ENCODE measurements around the gene EIF2S2. TPM values are rescaled to one million over a fixed set of nuclear protein-coding genes. Genes with fewer than 3 reads are reported as not detected.
"Not testable (repeated sequence)": the region's sequence is repeated elsewhere in the genome, so short reads cannot be mapped to it uniquely, and the experiment has no call there.

EIF2S2 gene
- total RNA-seq, 1 experiment from 2014 or later: 130 TPM

- no peaks in the 10 kb centered on the region for H3K9me3 ChIP-seq (ENCODE audit: low read depth, low read length, poor library complexity, severe bottlenecking)
- H3K4me3 ChIP-seq (ENCODE audit: low read depth, low read length, poor library complexity, severe bottlenecking): no peak overlapping the region
- intact Hi-C loops (cut with micrococcal nuclease; ENCODE audit: unreplicated experiment): no loop called here
- BruUV-seq (replicated peaks): no TSS peak
- H3K36me3 ChIP-seq (ENCODE audit: insufficient read depth, low read length, poor library complexity, severe bottlenecking): no peaks in the 10 kb centered on the region
- ChIA-PET POLR2A (ENCODE audit: low non-redundant PET) (no interaction called here), CTCF (no interaction called here)
- no peaks in the 10 kb centered on the region for H3K27me3 ChIP-seq (replicated peaks; ENCODE audit: insufficient read depth, low read depth, low read length, poor library complexity)
- no peak overlapping the region for H3K27ac ChIP-seq (ENCODE audit: low read depth, low read length, poor library complexity, severe bottlenecking)
- TF ChIP-seq, protein P1, sequence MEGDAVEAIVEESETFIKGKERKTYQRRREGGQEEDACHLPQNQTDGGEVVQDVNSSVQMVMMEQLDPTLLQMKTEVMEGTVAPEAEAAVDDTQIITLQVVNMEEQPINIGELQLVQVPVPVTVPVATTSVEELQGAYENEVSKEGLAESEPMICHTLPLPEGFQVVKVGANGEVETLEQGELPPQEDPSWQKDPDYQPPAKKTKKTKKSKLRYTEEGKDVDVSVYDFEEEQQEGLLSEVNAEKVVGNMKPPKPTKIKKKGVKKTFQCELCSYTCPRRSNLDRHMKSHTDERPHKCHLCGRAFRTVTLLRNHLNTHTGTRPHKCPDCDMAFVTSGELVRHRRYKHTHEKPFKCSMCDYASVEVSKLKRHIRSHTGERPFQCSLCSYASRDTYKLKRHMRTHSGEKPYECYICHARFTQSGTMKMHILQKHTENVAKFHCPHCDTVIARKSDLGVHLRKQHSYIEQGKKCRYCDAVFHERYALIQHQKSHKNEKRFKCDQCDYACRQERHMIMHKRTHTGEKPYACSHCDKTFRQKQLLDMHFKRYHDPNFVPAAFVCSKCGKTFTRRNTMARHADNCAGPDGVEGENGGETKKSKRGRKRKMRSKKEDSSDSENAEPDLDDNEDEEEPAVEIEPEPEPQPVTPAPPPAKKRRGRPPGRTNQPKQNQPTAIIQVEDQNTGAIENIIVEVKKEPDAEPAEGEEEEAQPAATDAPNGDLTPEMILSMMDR (conservative IDR thresholded peaks at IDR 0.05; ENCODE audit: low read depth, low read length): no peak
- no peaks in the 10 kb centered on the region for H3K4me1 ChIP-seq (ENCODE audit: insufficient read depth, low read length, poor library complexity, severe bottlenecking)
- DNase-seq (ENCODE audit: low spot score): no peak
Measured at GRCh38 chr20:34142121-34142520, 30.1 kb upstream of the EIF2S2 start.

DNA sequence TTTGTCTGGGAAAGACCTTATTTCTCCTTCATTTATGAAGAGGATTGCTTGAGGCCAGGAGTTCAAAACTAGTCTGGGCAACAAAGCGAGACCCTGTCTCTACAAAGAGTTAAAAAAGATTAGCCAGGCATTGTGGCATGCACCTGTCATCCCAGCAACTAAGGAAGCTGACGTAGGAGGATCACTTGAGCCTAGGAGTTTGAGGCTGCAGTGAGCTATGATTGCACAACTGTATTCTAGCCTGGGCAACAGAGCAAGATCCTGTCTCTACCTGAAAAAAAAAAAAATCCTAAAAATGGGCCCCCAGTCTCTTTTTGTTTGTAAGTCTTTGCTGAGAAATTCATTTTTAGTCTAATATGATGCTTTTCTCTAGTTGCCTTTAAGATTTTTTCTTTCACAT is 29.2 kb upstream of the EIF2S2 start:
- POLR2A ChIA-PET (ENCODE audit: low non-redundant PET): no interaction called here
- H3K9me3 ChIP-seq (ENCODE audit: low read depth, low read length, poor library complexity, severe bottlenecking): no peaks in the 10 kb centered on the region
- no TSS peak for BruUV-seq (replicated peaks)
- TF ChIP-seq, protein P1 (conservative IDR thresholded peaks at IDR 0.05; ENCODE audit: low read depth, low read length): no peak
- TF ChIP-seq EZH2 (IDR thresholded peaks at IDR 0.05; ENCODE audit: borderline replicate concordance, low read depth, low read length, poor library complexity, severe bottlenecking): no peak
- CTCF ChIA-PET: no interaction called here
- no peaks in the 10 kb centered on the region for H3K36me3 ChIP-seq (ENCODE audit: insufficient read depth, low read length, poor library complexity, severe bottlenecking)
- H3K27ac ChIP-seq (ENCODE audit: low read depth, low read length, poor library complexity, severe bottlenecking): no peak overlapping the region
- H3K27me3 ChIP-seq (replicated peaks; ENCODE audit: insufficient read depth, low read depth, low read length, poor library complexity): no peaks in the 10 kb centered on the region
- no peak overlapping the region for H3K4me3 ChIP-seq (ENCODE audit: low read depth, low read length, poor library complexity, severe bottlenecking)
- intact Hi-C loops (cut with micrococcal nuclease; ENCODE audit: unreplicated experiment): no loop called here
- no peak for DNase-seq (ENCODE audit: low spot score)
- no peaks in the 10 kb centered on the region for H3K4me1 ChIP-seq (ENCODE audit: insufficient read depth, low read length, poor library complexity, severe bottlenecking)

- not testable (repeated sequence) for H3K4me1 ChIP-seq (ENCODE audit: insufficient read depth, low read length, poor library complexity, severe bottlenecking); BruUV-seq (replicated peaks)
Measured at GRCh38 chr20:34135525-34136275, 23.7 kb upstream of the EIF2S2 start.

DNA sequence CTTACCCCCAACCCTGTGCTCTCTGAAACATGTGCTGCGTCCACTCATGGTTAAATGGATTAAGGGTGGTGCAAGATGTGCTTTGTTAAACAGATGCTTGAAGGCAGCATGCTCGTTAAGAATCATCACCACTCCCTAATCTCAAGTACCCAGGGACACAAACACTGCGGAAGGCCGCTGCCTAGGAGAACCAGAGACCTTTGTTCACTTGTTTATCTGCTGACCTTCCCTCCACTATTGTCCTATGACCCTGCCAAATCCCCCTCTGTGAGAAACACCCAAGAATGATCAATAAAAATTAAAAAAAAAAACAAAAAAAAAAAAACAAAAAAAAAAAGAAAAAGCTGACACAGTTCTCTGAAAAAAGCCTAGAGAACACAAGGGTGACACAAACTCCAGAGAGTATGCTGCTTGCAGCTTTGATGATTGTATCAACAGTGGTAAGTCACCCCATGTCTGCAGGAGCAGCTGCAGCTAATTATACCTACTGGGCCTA is 21.4 kb upstream of the EIF2S2 start:
- DNase-seq (ENCODE audit: low spot score); BruUV-seq (replicated peaks); H3K4me1 ChIP-seq (ENCODE audit: insufficient read depth, low read length, poor library complexity, severe bottlenecking); H3K4me3 ChIP-seq (ENCODE audit: low read depth, low read length, poor library complexity, severe bottlenecking); H3K27ac ChIP-seq (ENCODE audit: low read depth, low read length, poor library complexity, severe bottlenecking); intact Hi-C loops (cut with micrococcal nuclease; ENCODE audit: unreplicated experiment); POLR2A ChIA-PET (ENCODE audit: low non-redundant PET); H3K27me3 ChIP-seq (replicated peaks; ENCODE audit: insufficient read depth, low read depth, low read length, poor library complexity); H3K9me3 ChIP-seq (ENCODE audit: low read depth, low read length, poor library complexity, severe bottlenecking); H3K36me3 ChIP-seq (ENCODE audit: insufficient read depth, low read length, poor library complexity, severe bottlenecking): not testable (repeated sequence)
- CTCF ChIA-PET: interaction anchor here (0.6 to 0.7 kb wide), 2 partner anchors 59 to 350 kb away, joined by 4 to 5 read pairs; no protein-coding TSS in a partner anchor

More at GRCh38 chr20:34135525-34136275, 23.7 kb upstream of the EIF2S2 start:
- H3K36me3 ChIP-seq (ENCODE audit: insufficient read depth, low read length, poor library complexity, severe bottlenecking); H3K9me3 ChIP-seq (ENCODE audit: low read depth, low read length, poor library complexity, severe bottlenecking); H3K4me3 ChIP-seq (ENCODE audit: low read depth, low read length, poor library complexity, severe bottlenecking); POLR2A ChIA-PET (ENCODE audit: low non-redundant PET); H3K27ac ChIP-seq (ENCODE audit: low read depth, low read length, poor library complexity, severe bottlenecking); H3K27me3 ChIP-seq (replicated peaks; ENCODE audit: insufficient read depth, low read depth, low read length, poor library complexity); CTCF ChIA-PET; DNase-seq (ENCODE audit: low spot score): not testable (repeated sequence)
- intact Hi-C loops (cut with micrococcal nuclease; ENCODE audit: unreplicated experiment): loop anchor here (5.0 kb wide), 1 partner anchor 473 kb away; the partner anchor contains the start of gene C20orf144

DNA sequence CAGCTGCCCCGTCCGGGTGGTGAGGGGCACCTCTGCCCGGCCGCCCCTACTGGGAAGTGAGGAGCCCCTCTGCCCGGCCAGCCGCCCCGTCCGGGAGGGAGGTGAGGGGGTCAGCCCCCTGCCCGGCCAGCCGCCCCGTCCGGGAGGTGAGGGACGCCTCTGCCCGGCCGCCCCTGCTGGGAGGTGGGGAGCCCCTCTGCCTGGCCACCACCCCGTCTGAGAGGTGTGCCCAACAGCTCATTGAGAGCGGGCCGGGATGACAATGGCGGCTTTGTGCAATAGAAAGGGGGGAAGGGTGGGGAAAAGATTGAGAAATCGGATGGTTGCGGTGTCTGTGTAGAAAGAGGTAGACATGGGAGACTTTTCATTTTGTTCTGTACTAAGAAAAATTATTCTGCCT is 20.9 kb upstream of the EIF2S2 start:
- DNase-seq (ENCODE audit: low spot score); H3K4me1 ChIP-seq (ENCODE audit: insufficient read depth, low read length, poor library complexity, severe bottlenecking); H3K27me3 ChIP-seq (replicated peaks; ENCODE audit: insufficient read depth, low read depth, low read length, poor library complexity); H3K36me3 ChIP-seq (ENCODE audit: insufficient read depth, low read length, poor library complexity, severe bottlenecking); intact Hi-C loops (cut with micrococcal nuclease; ENCODE audit: unreplicated experiment); H3K4me3 ChIP-seq (ENCODE audit: low read depth, low read length, poor library complexity, severe bottlenecking); H3K27ac ChIP-seq (ENCODE audit: low read depth, low read length, poor library complexity, severe bottlenecking); CTCF ChIA-PET; BruUV-seq (replicated peaks); POLR2A ChIA-PET (ENCODE audit: low non-redundant PET); H3K9me3 ChIP-seq (ENCODE audit: low read depth, low read length, poor library complexity, severe bottlenecking): not testable (repeated sequence)

GRCh38 chr20:34132491-34132890 is 20.4 kb upstream of the EIF2S2 start:
- H3K4me1 ChIP-seq (ENCODE audit: insufficient read depth, low read length, poor library complexity, severe bottlenecking); H3K27ac ChIP-seq (ENCODE audit: low read depth, low read length, poor library complexity, severe bottlenecking); CTCF ChIA-PET; POLR2A ChIA-PET (ENCODE audit: low non-redundant PET); DNase-seq (ENCODE audit: low spot score); H3K9me3 ChIP-seq (ENCODE audit: low read depth, low read length, poor library complexity, severe bottlenecking); H3K4me3 ChIP-seq (ENCODE audit: low read depth, low read length, poor library complexity, severe bottlenecking); intact Hi-C loops (cut with micrococcal nuclease; ENCODE audit: unreplicated experiment); H3K27me3 ChIP-seq (replicated peaks; ENCODE audit: insufficient read depth, low read depth, low read length, poor library complexity); H3K36me3 ChIP-seq (ENCODE audit: insufficient read depth, low read length, poor library complexity, severe bottlenecking); BruUV-seq (replicated peaks): not testable (repeated sequence)
